HG02798 (cell line): ENCODE measurements around the gene ANKRD13C.
A peak's percentile ranks its signal among the peaks of the same experiment; 100 is the strongest.

Experiments used
- ATAC-seq: cut with Tn5 transposase; IDR thresholded peaks from one replicate; pipeline ENCODE4 v1.9.1; 2021; ENCODE audit warnings: mild to moderate bottlenecking; ENCODE audit not compliant: unreplicated experiment, poor library complexity

The ANKRD13C gene

DNA sequence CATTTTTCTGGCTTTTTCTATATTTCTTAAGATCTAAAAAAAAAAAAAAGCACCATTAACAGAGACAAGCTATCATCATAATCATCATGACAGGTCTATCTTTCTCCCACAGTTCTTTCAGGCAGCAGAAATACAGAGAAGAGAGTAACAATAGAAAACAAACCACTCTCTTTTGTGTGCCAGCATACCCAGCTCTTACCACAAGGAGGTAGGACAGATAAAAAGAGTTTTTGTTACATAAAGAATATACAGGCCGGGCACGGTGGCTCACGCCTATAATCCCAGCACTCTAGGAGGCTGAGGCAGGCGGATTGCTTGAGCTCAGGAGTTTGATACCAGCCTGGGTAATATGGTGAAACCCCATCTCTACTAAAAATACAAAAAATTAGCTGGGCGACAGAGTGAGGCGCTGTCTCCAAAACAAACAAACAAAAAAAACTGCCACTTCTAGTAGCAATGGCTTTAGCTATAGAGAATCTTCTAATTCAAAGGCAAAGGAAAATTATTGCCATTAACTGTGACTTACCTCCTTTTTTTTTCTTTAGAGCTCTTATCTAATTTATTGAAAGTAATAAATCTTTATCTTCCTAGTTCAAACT, 39.7 kb downstream of the ANKRD13C start:
- no peak for ATAC-seq

DNA sequence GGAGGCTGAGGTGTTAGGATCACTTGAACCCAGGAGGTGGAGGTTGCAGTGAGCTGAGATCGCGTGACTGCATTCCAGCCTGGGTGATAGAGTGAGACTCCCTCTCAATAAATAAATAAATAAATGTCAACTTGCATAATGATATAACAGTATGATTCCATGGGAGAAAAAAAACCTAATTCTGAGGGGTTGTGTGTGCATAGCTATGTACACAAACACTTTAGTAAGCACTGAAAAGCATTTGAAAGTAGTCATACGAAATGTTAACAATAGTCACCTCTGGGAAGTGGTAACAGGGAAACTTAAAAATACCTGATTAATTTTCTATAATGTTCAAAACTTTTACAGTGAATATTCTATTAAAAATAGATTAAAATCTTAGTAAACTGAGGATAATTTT, 43.2 kb downstream of the ANKRD13C start:
- no peak for ATAC-seq

DNA sequence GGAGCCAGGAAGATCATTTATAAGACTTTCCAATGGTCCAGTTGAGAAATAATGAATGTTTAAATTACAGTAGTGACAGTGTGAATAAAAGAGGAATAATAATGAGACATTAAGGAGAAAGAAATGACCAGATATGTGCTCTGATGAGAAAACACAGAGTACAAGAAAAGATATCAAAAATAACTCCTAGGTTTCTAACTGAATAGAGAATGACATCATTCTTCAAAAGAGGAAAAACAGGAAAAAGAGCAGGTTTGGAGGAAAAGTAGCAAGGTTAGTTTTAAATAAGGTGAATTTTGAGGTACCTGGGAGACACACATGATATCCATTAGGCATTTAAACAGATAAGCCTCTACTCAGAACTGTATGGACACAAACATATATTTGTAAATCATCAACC, 55.0 kb downstream of the ANKRD13C start:
- no peak for ATAC-seq

DNA sequence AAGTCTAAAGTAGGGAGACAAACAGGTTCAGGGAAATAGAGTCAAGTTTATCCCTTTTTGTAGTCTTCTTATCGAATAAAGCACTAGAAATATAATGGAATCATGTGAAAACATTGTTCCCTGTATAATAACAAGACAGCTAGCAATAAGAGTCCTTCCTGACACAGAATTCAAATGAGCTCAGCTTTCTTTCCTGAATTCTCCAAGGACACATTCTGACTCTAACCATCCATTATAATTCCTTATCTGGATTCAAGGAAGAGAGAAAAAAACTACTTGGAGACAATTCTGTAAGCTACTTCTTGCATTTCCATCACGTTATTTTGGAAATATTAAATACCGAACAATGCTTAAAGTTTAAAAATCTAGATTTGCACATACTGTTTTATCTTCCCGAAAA, 58.8 kb downstream of the ANKRD13C start:
- no peak for ATAC-seq

DNA sequence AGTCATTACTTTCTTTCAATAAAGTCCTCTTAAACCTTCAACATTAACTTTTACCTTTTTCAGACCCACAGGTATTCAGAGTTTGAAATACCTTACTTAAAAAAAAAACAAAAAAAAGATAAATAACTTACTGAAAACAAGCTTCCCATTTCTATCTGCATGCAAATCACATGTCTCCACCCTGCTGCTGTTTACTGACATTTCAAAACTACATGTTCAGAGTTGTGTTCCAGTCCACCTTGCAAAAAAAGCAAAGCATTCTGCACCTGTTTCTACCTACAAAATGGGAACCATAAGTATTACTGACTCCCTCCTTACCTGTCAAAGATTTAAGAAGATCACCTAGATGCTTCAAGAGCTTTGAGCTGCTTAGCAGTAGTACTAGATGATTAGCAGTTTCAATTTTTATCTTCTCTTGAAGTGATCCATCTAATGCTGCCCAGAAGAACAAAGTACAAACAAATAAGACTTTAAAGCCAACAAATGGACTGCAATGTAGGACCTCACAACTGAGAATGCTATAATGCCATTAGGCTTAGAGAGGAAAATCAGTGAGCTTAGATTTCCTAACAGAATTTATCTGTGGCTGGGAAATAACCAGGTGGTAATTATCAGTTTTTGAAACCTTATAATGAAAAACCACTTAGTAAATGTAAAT, 61.2 kb downstream of the ANKRD13C start:
- ATAC-seq, result no peak

DNA sequence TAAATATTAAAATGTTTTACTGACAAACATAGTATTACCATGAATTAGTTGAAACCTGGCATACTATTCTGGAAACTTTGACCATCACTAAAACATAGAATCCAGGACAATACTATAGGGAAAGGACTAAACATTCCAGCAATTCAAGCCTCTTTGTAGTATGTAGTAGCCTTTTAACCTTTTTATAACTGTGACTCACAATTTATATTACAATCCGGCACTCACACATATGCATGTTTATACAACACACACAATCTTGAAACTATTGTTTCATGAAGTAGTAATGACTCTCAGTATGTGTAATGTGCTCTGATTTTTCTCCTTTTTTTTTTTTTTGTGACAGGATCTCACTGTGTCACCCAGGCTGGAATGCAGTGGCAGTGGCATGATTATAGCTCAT, 64.3 kb downstream of the ANKRD13C start:
- no peak for ATAC-seq

DNA sequence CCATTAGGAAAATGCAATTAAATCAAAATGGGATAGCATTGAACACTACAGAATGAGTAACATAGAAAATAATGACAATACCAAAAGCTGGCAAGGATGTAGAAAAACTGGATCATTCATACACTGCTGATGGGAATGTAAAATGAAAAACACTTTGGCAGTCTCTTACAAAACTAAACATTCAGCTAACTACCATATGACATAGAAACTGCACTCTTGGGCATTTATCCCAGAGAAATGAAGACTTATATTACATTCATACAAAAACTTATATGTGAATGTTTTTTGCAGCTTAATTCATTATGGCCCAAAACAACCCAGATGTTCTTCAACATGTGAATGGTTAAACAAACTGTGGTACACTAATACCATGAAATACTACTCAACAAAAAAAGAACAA, 66.4 kb downstream of the ANKRD13C start:
- no peak for ATAC-seq

DNA sequence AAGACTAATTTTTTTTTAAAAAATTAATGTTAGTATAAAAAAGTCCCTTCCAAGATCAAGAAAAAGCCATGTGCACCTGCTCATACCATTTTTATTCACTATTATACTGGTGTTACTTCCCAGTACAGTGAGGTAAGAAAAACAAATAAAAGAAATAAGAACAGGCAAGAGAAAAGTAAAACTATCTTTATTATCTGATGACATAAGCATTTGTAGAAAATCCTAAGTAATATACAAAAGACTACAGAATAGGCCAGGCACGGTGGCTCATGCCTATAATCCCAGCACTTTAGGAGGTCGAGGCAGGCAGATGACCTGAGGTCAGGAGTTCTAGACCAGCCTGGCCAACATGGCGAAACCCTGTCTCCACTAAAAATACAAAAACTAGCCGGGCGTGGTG, 68.1 kb downstream of the ANKRD13C start:
- ATAC-seq, result no peak

DNA sequence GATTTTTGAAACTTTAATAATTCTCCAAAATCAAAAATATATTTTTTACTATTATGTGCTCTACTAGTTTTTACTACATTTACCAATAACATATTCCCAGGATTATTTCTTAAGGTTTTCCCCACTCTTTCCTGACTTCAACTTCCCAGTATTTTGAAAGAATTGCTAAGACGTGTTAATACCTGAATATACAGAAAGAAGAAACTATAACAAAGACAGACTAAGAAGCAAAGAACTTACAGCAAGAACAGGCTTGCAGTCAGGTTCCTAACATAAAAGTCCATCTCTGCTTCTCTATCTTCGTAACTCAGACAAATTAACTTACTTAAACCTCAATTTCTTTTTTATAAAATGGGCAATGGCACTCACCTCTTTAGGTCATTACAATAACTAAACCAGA, 70.2 kb downstream of the ANKRD13C start:
- ATAC-seq, result no peak

DNA sequence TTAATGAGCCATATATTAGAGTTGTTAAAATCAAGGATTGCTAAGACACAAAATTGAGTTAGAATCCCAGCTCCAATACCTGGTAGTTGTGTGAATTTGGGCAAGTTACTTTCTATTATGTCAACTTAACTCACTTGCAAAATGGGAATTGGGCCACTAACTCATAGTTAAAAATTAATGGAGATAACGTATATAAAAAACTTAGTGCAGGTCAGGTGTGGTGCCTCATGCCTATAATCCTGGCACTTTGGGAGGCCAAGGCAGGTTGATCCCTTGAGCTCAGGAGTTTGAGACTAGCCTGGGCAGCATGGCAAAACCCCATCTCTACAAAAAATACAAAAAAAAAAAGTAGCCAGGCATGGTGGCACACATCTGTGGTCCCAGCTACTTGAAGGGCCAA, 75.8 kb downstream of the ANKRD13C start:
- ATAC-seq, result no peak

DNA sequence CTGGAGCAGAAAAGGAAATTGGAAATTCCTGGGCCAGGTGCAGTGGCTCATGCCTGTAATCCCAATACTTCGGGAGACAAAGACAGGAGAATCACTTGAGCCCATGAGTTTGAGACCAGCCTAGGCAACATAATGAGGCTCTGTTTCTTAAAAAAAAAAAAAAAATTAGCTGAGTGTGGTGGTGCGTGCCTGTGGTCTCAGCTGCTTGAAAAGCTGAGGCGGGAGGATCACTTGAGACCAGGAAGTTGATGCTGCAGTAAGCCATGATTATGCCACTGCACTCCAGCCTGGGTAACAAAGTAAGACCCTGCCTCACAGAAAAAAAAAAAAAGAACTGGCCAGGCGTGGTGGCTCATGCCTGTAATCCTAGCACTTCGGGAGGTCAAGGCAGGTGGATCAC, 76.6 kb downstream of the ANKRD13C start:
- ATAC-seq, result no peak

DNA sequence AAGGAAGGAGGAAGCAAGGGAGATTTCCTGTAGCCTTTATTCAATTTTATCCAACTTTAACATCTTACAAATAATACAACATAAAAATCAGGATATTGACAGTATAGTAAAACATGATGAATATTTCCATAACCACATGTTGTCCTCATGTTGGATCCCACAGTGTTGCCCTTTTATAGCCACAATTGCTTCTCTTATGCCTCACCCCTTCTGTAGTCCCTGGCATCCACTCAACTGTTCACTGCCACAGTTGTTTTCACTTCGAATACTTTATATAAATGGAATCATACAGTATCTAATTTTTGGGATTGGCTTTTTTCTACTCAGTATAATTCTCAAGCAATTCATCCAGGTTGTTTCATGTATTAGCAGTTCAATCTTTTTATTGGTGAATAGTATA, 88.6 kb downstream of the ANKRD13C start:
- no peak for ATAC-seq

DNA sequence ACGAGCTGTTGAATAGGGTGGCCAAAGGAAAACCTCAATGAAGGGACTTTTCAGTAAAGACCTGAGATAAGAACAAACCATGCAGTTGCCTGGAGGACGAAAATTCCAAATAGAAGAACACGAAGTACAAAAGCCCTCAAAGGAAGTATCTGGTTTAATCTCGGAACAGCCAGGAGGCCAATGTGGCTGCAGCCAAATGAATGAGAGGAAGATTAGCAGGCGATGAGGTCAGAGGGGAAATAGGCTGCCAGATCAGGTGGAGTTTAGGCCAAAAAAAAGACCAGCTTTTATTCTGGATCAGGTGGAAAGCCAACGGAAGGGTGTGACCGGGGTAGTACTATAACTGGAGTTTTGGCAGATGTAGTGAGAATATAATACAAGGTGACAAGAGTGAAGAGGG, 89.7 kb downstream of the ANKRD13C start:
- no peak for ATAC-seq

DNA sequence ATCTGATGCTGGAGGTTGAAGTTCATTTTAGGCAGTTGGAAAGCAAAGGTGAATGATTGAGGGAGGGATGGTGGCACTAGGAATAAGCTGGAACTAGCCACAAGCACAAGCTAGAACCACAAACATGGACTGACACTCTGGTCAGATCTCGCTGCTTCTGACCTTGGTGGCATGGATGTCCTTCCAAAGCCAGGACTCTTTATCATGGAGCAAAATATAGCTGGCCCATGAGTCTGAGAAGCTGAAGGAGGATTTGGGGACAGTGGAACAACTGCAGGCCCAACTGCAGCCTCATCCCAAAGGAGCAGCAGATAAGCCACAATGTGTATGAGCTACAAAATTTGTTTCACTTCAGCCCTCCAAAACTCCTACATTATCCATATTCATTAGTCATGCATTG, 97.9 kb downstream of the ANKRD13C start:
- no peak for ATAC-seq

DNA sequence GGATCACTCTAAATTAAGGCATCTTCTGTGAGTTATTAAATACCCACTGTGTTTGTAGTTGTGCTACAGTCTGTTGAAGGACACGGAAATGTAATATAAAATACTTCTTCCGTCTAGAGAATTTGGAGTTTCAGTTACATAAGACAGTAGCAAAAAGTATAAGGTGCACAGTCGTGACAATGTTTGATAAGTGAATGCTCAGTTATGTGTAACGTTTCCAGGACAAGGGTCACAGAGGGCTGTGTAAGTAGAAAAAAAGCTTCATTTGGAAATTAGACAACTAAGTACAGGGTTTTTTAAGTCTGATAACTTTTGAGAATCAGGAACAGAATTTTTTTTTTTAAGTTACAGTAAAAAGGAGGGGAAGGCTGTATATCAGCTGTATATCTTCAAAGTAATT, 105.8 kb downstream of the ANKRD13C start:
- ATAC-seq, result no peak

DNA sequence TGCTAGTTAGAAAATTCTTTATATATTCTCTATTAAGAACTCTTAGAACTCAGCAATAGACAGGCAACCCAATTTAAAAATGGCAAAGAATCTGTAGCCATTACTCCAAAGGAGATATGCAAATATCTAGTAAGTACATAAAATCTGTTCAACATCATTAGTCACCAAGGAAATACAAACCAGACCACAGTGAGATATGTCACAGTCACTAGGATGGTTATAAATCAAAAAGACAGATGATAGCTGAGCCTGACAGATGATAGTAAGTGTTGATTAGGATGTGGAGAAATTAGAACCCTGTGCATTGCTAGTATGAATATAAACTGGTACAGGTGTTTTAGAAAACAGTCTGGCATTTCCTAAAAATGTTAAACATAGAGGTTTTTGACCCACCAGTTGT, 106.8 kb downstream of the ANKRD13C start:
- ATAC-seq, result no peak

DNA sequence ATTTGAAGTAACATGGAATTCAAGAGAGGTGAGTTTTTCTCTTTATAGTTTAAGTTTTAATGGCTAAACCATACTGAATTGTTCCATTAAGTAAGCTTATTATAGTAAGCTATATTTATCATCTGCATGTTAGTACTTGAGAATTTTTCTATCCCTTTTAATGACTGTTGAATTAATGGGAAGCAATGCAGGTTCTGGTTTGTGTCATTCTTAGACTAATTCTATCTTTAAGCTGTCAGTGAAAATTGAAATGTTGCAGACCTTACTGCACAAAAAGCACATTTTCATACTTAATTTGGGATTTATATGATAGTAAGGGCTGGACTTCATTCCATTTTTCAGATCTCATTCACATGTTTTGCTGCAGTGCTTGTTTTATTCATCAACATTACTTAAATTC, 107.4 kb downstream of the ANKRD13C start:
- no peak for ATAC-seq

DNA sequence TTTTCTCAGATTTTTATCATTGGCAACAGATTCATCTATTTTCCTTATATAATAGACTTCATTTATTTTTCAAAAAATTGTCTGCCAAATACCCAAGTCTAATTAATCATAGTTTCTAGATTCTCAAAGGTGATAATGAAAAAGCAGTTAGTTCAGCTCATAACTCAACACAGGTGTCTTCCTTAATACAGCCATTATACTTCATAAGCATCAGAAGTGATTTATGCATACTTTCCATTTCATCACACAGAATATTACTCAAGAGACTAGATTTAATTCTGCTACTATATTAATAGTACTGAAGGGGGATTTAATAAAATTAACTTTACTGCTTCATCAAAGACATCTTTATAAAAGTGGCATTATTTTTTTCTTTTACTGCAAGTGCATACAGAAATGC, 114.6 kb downstream of the ANKRD13C start:
- ATAC-seq, result no peak

DNA sequence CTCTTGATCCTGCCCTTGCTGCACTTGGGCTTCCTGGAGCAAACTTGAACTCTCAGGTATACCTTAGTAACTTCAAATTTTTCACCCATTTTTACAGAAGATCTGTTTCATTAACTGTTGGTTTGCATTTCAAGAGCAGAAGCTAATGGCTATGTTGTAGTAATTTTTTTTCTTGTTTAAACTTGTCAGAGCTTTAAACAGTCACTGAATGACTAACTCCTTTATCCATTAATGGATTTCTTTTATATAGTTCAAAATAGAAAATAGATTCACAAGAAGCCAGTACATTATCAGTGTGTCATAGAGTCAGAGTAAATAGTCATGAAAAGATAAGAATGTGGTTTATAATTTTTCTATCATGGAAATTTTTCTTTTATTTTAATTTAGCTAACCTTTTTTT, 119.8 kb downstream of the ANKRD13C start:
- no peak for ATAC-seq

DNA sequence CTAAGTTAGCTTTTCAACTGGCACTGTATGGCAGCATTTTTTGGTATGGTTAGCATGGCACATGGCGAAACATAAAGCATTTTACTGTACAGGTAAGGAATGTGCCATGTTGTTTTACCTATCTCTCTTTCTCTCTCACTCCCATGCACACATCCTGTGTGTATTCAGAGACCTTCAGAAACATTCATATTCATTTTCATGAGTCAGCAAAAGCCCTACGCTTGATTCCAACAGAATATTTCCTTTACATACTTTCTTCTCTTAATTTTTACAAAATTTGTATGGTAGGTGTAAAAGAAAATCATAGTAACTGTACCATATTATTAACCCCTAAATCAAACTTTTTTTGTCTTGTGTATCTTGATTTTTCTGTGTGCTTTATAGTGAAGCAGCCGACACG, 123.0 kb downstream of the ANKRD13C start:
- ATAC-seq, result no peak

DNA sequence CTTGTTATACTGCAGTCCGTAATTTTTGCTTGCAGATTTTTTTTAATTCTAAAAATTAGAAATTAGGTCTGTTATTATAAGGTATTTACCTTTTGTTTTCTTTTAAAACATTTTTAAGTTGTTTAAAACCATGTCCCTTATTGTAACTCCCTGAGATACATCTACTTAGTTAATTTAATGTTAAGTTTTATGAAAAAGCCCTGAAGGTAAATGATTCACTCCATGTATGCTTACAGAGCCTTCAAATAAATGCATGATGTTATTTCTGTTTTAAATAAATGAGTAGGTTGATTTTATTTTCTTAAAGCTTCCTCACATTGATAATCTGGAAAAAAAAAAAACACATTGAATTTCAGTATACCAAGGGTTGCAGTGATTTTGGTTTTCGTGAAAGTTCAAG, 125.9 kb downstream of the ANKRD13C start:
- no peak for ATAC-seq

DNA sequence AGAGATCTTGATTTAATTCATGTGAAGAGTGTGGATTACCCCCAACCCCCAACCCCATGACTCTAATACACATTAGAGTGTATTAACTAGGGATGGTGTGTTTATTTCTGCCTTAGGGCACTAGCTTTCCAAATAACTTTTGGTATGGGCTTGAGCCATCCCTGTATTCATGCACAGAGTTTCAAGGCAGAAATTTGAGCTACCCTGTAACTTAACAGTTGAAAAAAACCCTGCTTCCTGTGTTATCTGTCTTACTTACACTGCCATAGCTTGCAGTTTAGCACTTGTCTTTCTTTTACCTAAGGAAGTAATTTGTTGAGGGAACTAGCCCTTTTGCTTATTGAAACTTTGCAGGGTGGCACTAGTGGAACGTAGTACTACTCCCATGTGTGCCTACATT, 127.1 kb downstream of the ANKRD13C start:
- ATAC-seq, result peak; percentile 38

DNA sequence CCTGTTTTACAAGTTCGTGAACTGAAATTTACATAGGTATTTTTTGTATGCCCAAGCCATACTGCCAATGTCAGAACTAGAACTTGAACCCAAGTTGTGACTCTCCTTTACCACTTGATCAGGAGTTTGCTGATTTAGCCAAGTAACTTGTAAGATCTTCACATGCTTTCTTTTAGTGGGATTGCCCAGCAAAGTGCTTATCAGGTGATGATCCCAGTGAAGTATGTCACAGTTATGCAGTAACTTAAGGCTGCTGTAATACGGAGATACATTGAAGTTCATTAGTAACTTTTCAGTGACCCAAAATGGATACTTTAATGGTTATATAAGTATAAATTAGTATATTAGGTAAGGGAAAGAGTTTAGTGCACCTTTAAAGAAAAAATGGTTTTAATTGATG, 129.6 kb downstream of the ANKRD13C start:
- ATAC-seq, result no peak
